ENCODE measurements around the gene RAD51C. TPM values are rescaled to one million over a fixed set of nuclear protein-coding genes. Genes with fewer than 3 reads are reported as not detected.
A peak's percentile ranks its signal among the peaks of the same experiment; 100 is the strongest.

RAD51C gene
- total and polyA plus RNA-seq, 2 experiments from 2014 or later: 19.2 to 41.6 TPM

GRCh38 chr17:58664302-58664701 lies 28.1 kb upstream of the RAD51C start:
- H3K9me3 ChIP-seq (ENCODE audit: low read depth): no peaks in the 10 kb centered on the region
- no peaks in the 10 kb centered on the region for H3K27me3 ChIP-seq
- no peak overlapping the region for H2AFZ ChIP-seq
- no peaks in the 10 kb centered on the region for H3K36me3 ChIP-seq (replicated peaks; ENCODE audit: insufficient read depth, low read depth)
- H3K4me2 ChIP-seq: no peak overlapping the region
- no peaks in the 10 kb centered on the region for H3K9me2 ChIP-seq (replicated peaks; ENCODE audit: insufficient read depth)
- no peak overlapping the region for H3K27ac ChIP-seq
- H3K4me1 ChIP-seq (ENCODE audit: insufficient read depth): no peaks in the 10 kb centered on the region
- no peak overlapping the region for H3K4me3 ChIP-seq
- peak; percentile 32 for DNase-seq (ENCODE audit: low spot score)
- H3K79me2 ChIP-seq: no peaks in the 10 kb centered on the region
- H4K20me1 ChIP-seq (ENCODE audit: insufficient read depth, poor library complexity, severe bottlenecking): no peaks in the 10 kb centered on the region
- TF ChIP-seq EZH2phosphoT487 (IDR thresholded peaks at IDR 0.05; ENCODE audit: low read depth, severe bottlenecking, unreplicated experiment) (no peak), CTCF (IDR thresholded peaks at IDR 0.05; ENCODE audit: poor library complexity) (no peak), EZH2 (IDR thresholded peaks at IDR 0.05; ENCODE audit: borderline replicate concordance) (no peak)
- WGBS (ENCODE audit: low lambda C conversion rate, missing lambda C conversion rate): 52% methylated on average over 2 of the region's 2 CpGs

- no peak for DNase-seq (ENCODE audit: low spot score)
- no peaks in the 10 kb centered on the region for H4K20me1 ChIP-seq (ENCODE audit: insufficient read depth, poor library complexity, severe bottlenecking)
- H3K4me3 ChIP-seq: no peak overlapping the region
- H3K27ac ChIP-seq: no peak overlapping the region
- TF ChIP-seq EZH2phosphoT487 (IDR thresholded peaks at IDR 0.05; ENCODE audit: low read depth, severe bottlenecking, unreplicated experiment) (no peak), EZH2 (IDR thresholded peaks at IDR 0.05; ENCODE audit: borderline replicate concordance) (no peak), CTCF (IDR thresholded peaks at IDR 0.05; ENCODE audit: poor library complexity) (no peak)
- no peaks in the 10 kb centered on the region for H3K79me2 ChIP-seq
- no peak overlapping the region for H3K4me2 ChIP-seq
- no peaks in the 10 kb centered on the region for H3K4me1 ChIP-seq (ENCODE audit: insufficient read depth)
- WGBS (ENCODE audit: low lambda C conversion rate, missing lambda C conversion rate): 95% methylated on average over 25 of the region's 25 CpGs
- H3K9me3 ChIP-seq (ENCODE audit: low read depth): no peaks in the 10 kb centered on the region
- no peak overlapping the region for H2AFZ ChIP-seq
- H3K9me2 ChIP-seq (replicated peaks; ENCODE audit: insufficient read depth): no peaks in the 10 kb centered on the region
- no peaks in the 10 kb centered on the region for H3K36me3 ChIP-seq (replicated peaks; ENCODE audit: insufficient read depth, low read depth)
- H3K27me3 ChIP-seq: no peaks in the 10 kb centered on the region
These were observed 26.2 kb upstream of the RAD51C start for GRCh38 chr17:58665946-58666857.

- DNase-seq (ENCODE audit: low spot score): no peak
- TF ChIP-seq CTCF (IDR thresholded peaks at IDR 0.05; ENCODE audit: poor library complexity) (no peak), EZH2phosphoT487 (IDR thresholded peaks at IDR 0.05; ENCODE audit: low read depth, severe bottlenecking, unreplicated experiment) (no peak), EZH2 (IDR thresholded peaks at IDR 0.05; ENCODE audit: borderline replicate concordance) (no peak)
- Histone ChIP-seq H3K27ac (no peak overlapping the region), H3K4me3 (no peak overlapping the region), H3K9me2 (replicated peaks; ENCODE audit: insufficient read depth) (no peaks in the 10 kb centered on the region), H3K79me2 (no peaks in the 10 kb centered on the region), H3K27me3 (no peaks in the 10 kb centered on the region), H4K20me1 (ENCODE audit: insufficient read depth, poor library complexity, severe bottlenecking) (no peaks in the 10 kb centered on the region), H3K4me2 (no peak overlapping the region), H3K9me3 (ENCODE audit: low read depth) (no peaks in the 10 kb centered on the region), H3K4me1 (ENCODE audit: insufficient read depth) (no peaks in the 10 kb centered on the region), H3K36me3 (replicated peaks; ENCODE audit: insufficient read depth, low read depth) (no peaks in the 10 kb centered on the region), H2AFZ (no peak overlapping the region)
- 84% methylated on average over 19 of the region's 19 CpGs for WGBS (ENCODE audit: low lambda C conversion rate, missing lambda C conversion rate)
These were observed 25.5 kb upstream of the RAD51C start for GRCh38 chr17:58666858-58667267.

All from hepatocyte (in vitro differentiated cells).